HG03565 (cell line): ENCODE measurements around the gene HTR2B.
"Not testable (repeated sequence)": the region's sequence is repeated elsewhere in the genome, so short reads cannot be mapped to it uniquely, and the experiment has no call there.

Source experiments
- ATAC-seq: cut with Tn5 transposase; IDR thresholded peaks from one replicate; pipeline ENCODE4 v1.9.1; 2021; ENCODE audit warnings: mild to moderate bottlenecking, moderate library complexity; ENCODE audit not compliant: unreplicated experiment

Gene HTR2B

GRCh38 chr2:231099918-231100317 is 24.9 kb downstream of the HTR2B start:
- no peak for ATAC-seq

DNA sequence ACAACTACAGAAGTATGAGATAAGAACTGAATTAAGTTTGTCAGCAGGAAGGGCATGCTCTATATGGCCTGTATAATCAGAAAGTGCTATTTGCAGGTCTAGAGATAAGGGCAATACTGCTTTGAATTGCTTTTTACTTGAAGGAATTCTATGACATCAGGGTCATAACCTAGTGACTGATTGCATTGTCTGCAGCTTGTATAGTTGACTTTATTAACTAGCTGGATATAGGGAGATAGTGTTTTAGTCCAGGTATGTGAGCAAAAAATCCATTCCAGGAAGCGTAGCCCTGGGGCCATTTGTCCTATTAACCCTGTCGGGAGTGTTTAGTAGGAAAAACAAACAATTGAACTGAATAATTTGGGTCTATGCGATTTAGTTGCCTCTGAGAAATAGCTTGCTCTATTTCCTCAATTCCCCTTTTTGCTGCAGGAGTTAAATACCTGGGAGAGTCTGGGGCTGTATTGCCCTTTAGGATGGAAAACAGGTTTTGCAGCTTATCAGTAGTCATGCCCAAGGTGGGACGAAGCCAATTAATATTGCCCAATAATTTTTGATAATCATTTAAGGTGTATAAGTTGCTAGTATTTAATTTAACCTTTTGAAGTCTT is 30.0 kb downstream of the HTR2B start:
- ATAC-seq, result no peak

- ATAC-seq, result no peak
These were observed 30.9 kb downstream of the HTR2B start for GRCh38 chr2:231093933-231094332.

DNA sequence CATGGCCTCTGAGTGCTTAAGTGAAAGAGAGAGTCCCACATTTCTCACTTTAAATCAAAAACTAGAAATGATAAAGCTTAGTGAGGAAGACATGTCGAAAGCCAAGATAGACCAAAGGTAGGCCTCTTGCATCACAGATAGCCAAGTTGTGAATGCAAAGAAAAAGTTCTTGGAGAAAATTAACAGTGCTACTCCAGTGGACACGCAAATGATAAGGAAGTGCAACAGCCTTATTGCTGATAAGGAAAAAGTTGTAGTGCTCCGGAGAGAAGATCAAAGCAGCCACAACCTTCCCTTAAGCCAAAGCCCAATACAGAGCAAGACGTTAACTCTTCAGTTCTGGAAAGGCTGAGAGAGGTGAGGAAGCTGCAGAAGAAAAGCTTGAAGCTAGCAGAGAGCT is 36.1 kb downstream of the HTR2B start:
- no peak for ATAC-seq

DNA sequence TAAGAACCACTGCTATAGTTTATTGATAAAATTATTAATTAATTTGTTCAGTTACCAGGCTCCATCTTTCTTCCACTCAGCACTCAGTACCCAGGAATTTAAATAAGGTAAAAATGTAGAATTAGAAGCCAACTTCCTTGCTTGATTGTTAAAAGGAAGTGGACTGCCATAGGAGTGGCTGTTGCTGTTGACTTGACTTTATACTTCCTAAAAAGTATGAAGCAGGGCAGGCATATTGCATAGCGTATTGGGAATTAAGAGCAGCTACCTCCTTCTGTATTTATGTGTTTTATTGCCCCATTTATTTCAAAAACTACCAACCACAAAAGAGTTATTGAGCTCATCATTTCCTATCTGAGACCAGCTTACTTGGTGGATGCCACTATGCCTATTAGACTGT is 40.3 kb downstream of the HTR2B start:
- no peak for ATAC-seq

- no peak for ATAC-seq
These were observed 55.3 kb downstream of the HTR2B start for GRCh38 chr2:231069379-231070054.

GRCh38 chr2:231068525-231069222 is 56.2 kb downstream of the HTR2B start:
- no peak for ATAC-seq

- not testable (repeated sequence) for ATAC-seq
These were observed 57.3 kb downstream of the HTR2B start for GRCh38 chr2:231067531-231067930.

GRCh38 chr2:231065966-231066365 is 58.9 kb downstream of the HTR2B start:
- ATAC-seq, result no peak

DNA sequence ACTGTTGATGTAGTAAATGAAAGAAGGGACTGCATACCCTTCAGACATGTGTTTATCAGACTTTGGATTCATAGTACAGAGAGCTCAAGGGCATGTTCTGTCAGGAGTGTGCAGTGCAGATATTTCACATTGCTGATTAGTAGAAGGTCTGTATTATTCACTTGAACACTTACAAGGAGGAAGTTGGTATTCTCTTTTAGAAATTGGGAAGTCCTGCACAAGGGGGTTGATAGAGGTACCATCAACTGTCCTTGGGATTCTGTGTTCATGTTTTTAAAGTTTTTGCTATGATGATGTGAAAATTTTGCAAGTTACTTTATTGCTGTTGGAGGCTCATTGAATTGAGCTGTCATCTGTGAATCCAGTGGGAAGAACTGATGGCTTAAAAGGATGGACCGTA is 61.5 kb downstream of the HTR2B start:
- ATAC-seq, result no peak

DNA sequence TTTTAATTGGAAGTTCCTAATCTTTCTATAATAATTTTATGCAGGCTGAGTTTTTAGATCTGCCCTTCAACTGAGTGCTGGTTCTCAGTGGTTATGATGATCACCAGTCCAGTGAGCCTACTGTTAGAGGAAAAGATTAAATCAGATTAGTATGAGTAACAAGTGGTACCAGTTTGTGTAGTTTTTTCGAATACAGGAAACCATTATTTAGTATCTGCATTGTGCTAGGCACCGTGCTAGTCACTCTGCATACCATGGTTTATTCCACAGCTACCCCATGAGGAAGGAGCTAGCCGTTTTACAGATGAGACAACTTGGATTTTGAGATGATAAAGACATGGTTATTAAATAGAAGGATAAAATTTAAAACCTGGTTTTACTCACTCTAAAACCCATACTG is 62.1 kb downstream of the HTR2B start:
- no peak for ATAC-seq

DNA sequence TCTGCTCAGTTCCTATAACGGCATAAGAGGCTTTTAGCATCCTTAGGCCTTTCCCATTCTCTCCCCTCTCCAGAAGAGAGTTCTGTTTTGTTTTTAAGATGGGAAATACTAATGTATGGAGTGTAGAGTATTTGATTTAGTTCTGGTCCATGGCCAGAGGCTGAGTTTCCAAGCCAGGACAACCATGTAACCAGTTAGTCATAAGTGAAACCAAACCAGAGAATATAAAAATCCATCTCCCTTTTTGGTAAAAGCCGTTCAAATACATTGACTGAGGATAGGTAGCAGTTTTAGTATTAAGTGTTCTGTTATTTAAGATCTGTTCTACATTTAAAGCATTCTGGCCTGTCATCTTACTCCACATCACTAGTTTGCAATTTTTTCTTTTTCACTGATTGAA is 65.1 kb downstream of the HTR2B start:
- ATAC-seq, result no peak

DNA sequence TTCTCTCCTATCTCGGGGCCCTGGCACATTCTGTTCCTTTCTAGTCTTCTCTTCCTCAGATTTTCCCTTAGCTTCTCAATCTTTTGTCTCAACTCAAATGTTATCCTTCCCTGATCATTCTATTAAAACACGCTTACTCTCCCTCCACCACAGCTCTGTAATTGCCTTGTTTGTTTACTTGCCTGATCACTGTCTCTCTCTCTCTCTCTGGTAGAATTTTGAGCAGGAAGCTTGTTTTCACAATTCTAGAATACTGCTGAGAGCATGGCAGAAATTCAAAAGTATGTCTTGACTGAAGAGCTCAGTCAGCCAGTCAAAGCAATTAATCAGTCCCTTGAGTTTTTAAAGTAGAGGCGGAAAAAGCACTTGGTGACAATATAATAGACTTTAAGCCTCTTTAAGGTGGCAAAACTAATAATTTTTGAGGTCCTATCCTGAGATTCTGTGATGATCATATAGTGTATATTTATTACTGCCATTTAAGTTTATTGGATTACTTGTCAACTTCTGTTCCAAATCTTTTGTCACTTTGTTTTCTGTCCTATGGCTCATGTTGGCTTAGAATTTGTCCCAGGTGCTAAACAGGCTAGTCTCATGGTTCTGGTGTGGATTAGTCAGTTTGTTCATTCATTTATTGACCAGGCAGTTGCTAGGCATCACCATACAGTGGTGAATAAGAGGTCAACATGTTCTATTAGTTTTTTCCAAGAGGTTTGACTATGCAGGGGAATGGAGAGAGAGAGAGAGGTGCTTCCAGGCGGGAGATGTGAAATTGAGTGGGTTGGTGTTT is 65.9 kb downstream of the HTR2B start:
- no peak for ATAC-seq
